GM12892 (cell line): ENCODE measurements around the gene TARBP2.

Source experiments
- POLR2A ChIP-seq: IDR thresholded peaks from 2 replicates; pipeline ENCODE4 v1.6.1; 2011; ENCODE audit warnings: low read depth, low read length, control low read depth
- POLR2AphosphoS5 ChIP-seq: IDR thresholded peaks from 2 replicates; pipeline ENCODE4 v1.6.1; 2011; ENCODE audit warnings: low read depth, low read length, control low read depth

GRCh38 chr12:53508534-53509170 lies 7.6 kb downstream of the TARBP2 start:
- TF ChIP-seq POLR2AphosphoS5 (no peak), POLR2A (no peak)
